SK-MEL-5 (cell line): ENCODE results near the gene UVRAG. TPM values are rescaled to one million over a fixed set of nuclear protein-coding genes. Genes with fewer than 3 reads are reported as not detected.
A peak's percentile ranks its signal among the peaks of the same experiment; 100 is the strongest.

Experiments used
- DNase-seq: peaks from one replicate; pipeline ENCODE4 v3.0.0-alpha.2; 2016; ENCODE audit warnings: low read depth, low spot score
- in situ Hi-C: cut with HindIII; loops from 2 replicates; pipeline ENCODE4 v1.10.0; 2016; ENCODE audit warnings: low sequenced_read_pairs, high pct_unique_total_duplicates, low pct_unique_long_range_greater_than_20kb
- polyA plus RNA-seq, 2 experiments: library from polyadenylated mRNA; depleted of rRNA; stranded (reverse); fragments of >200 nt; gene quantifications; 2 replicates each; pipeline ENCODE4 v1.2.3, GENCODE V29; 2015
- total RNA-seq: library from RNA; depleted of rRNA; stranded (reverse); fragments of >200 nt; shearing (Covaris generic); gene quantifications from 2 replicates; pipeline ENCODE4 v1.2.3, GENCODE V29; 2014; rRNA removed

UVRAG gene
- 18.3 and 19.2 TPM in 2 replicates for total RNA-seq
- polyA plus RNA-seq (2015; cell fraction: cytosol; rRNA removed) = 10.3 and 13.5 TPM in 2 replicates
- 11.4 and 20.8 TPM in 2 replicates for polyA plus RNA-seq (2015; cell fraction: nucleus; rRNA removed)

- DNase-seq = peak; percentile 98
- in situ Hi-C loops = no loop called here
These were observed at the start of gene UVRAG for GRCh38 chr11:75814677-75815344. TSS of gene UVRAG (plus strand) at chr11:75815210. CDS start at chr11:75815408, 198 bp downstream.

- DNase-seq = no peak
- in situ Hi-C loops = no loop called here
These were observed 48.4 kb upstream of the UVRAG start for GRCh38 chr11:75766443-75767227.

GRCh38 chr11:75767228-75767572, 47.8 kb upstream of the UVRAG start:
- in situ Hi-C loops = no loop called here
- no peak for DNase-seq

- in situ Hi-C loops = no loop called here
- DNase-seq = no peak
These were observed 47.3 kb upstream of the UVRAG start for GRCh38 chr11:75767793-75768111.

GRCh38 chr11:75768112-75768908, 46.7 kb upstream of the UVRAG start, which contains the start of gene DGAT2:
TSS of gene DGAT2 (plus strand) at chr11:75768778. CDS start at chr11:75768992, 214 bp downstream.
- in situ Hi-C loops = no loop called here
- peak; percentile 25 for DNase-seq

GRCh38 chr11:75768909-75769771, 45.9 kb upstream of the UVRAG start:
- in situ Hi-C loops = no loop called here
- DNase-seq = no peak

GRCh38 chr11:75770102-75770501, 44.9 kb upstream of the UVRAG start:
- in situ Hi-C loops = no loop called here
- DNase-seq = no peak

GRCh38 chr11:75771646-75772410, 43.2 kb upstream of the UVRAG start:
- DNase-seq = no peak
- in situ Hi-C loops = no loop called here

GRCh38 chr11:75773595-75774353, 41.2 kb upstream of the UVRAG start:
- in situ Hi-C loops = no loop called here
- DNase-seq = no peak

- no peak for DNase-seq
- in situ Hi-C loops = no loop called here
These were observed 40.0 kb upstream of the UVRAG start for GRCh38 chr11:75775056-75775455.

GRCh38 chr11:75776546-75776945, 38.5 kb upstream of the UVRAG start:
- in situ Hi-C loops = no loop called here
- no peak for DNase-seq

- in situ Hi-C loops = no loop called here
- DNase-seq = no peak
These were observed 37.4 kb upstream of the UVRAG start for GRCh38 chr11:75777461-75778110.

GRCh38 chr11:75778962-75779361, 36.0 kb upstream of the UVRAG start:
- in situ Hi-C loops = no loop called here
- no peak for DNase-seq

- no peak for DNase-seq
- in situ Hi-C loops = no loop called here
These were observed 35.0 kb upstream of the UVRAG start for GRCh38 chr11:75779960-75780359.

- DNase-seq = no peak
- in situ Hi-C loops = no loop called here
These were observed 34.1 kb upstream of the UVRAG start for GRCh38 chr11:75780888-75781287.

- DNase-seq = no peak
- in situ Hi-C loops = no loop called here
These were observed 33.7 kb upstream of the UVRAG start for GRCh38 chr11:75781296-75781695.
